ENCODE results near the gene DYNC2LI1.

DYNC2LI1 gene

DNA sequence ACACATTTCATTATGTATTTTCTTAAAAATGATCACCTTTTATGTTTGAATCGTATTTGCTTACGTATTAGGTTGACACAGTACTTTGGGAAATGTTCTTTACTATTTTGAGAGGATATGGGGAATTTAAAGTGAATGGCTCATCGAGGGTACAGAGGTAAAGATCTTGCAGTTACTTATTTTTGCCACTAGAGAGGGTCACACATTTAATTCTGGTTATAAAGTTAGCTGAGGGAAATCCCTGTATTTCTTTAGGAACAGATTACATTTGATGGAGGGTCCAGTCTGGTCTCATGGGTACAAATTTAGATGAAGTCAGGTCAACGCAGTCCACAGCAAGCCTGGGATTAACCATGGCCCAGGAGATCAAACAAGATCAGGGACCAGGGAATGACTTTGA lies 24.5 kb downstream of the DYNC2LI1 start:
- TF ChIP-seq, protein P1, sequence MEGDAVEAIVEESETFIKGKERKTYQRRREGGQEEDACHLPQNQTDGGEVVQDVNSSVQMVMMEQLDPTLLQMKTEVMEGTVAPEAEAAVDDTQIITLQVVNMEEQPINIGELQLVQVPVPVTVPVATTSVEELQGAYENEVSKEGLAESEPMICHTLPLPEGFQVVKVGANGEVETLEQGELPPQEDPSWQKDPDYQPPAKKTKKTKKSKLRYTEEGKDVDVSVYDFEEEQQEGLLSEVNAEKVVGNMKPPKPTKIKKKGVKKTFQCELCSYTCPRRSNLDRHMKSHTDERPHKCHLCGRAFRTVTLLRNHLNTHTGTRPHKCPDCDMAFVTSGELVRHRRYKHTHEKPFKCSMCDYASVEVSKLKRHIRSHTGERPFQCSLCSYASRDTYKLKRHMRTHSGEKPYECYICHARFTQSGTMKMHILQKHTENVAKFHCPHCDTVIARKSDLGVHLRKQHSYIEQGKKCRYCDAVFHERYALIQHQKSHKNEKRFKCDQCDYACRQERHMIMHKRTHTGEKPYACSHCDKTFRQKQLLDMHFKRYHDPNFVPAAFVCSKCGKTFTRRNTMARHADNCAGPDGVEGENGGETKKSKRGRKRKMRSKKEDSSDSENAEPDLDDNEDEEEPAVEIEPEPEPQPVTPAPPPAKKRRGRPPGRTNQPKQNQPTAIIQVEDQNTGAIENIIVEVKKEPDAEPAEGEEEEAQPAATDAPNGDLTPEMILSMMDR (IDR thresholded peaks at IDR 0.05; ENCODE audit: low read length): peak; percentile 55
- TF ChIP-seq EZH2 (IDR thresholded peaks at IDR 0.05; ENCODE audit: borderline replicate concordance, low read length): no peak
- Histone ChIP-seq H3F3A (ENCODE audit: insufficient read depth, low read length) (no peaks in the 10 kb centered on the region), H3K36me3 (ENCODE audit: insufficient read depth, low read length) (no peaks in the 10 kb centered on the region), H3K9me2 (ENCODE audit: low read depth, low read length) (no peaks in the 10 kb centered on the region), H3K4me3 (ENCODE audit: low read depth, low read length, poor library complexity, severe bottlenecking) (no peak overlapping the region), H3K4me1 (ENCODE audit: insufficient read depth, low read length, severe bottlenecking) (no peaks in the 10 kb centered on the region), H3K9me3 (ENCODE audit: low read length) (no peaks in the 10 kb centered on the region), H4K20me1 (ENCODE audit: insufficient read depth, low read length) (no peaks in the 10 kb centered on the region), H2AFZ (ENCODE audit: low read length) (no peak overlapping the region), H3K27ac (ENCODE audit: low read depth, low read length, poor library complexity, severe bottlenecking) (no peak overlapping the region), H3K9ac (ENCODE audit: low read length) (no peak overlapping the region), H3K27me3 (ENCODE audit: insufficient read depth, low read length) (no peaks in the 10 kb centered on the region), H3K4me2 (ENCODE audit: low read length) (no peak overlapping the region), H3K79me2 (ENCODE audit: insufficient read depth, low read length) (no peaks in the 10 kb centered on the region)

DNA sequence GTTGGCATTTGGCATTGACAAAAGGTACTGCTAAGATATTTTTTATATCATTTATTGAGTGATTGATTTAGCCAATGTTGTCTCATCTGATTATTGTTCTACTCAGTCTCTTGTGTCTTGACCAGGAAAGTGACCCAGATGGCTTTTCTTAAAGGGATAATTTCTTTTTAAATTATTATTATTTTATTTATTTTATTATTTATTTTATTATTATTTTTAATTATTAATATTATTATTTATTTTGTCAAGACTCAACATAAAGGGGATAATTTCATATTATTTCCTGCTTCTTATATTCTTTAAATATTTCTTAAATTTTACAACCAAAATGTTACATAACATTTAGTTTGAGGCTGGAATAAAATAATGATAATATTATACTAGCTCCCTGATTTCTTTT lies 27.1 kb downstream of the DYNC2LI1 start:
- no peaks in the 10 kb centered on the region for H3K9me2 ChIP-seq (ENCODE audit: low read depth, low read length)
- H3K4me3 ChIP-seq (ENCODE audit: low read depth, low read length, poor library complexity, severe bottlenecking): no peak overlapping the region
- H3K9me3 ChIP-seq (ENCODE audit: low read length): no peaks in the 10 kb centered on the region
- H3K4me1 ChIP-seq (ENCODE audit: insufficient read depth, low read length, severe bottlenecking): no peaks in the 10 kb centered on the region
- H3K79me2 ChIP-seq (ENCODE audit: insufficient read depth, low read length): no peaks in the 10 kb centered on the region
- no peak overlapping the region for H2AFZ ChIP-seq (ENCODE audit: low read length)
- TF ChIP-seq, protein P1 (IDR thresholded peaks at IDR 0.05; ENCODE audit: low read length): no peak
- no peak for TF ChIP-seq EZH2 (IDR thresholded peaks at IDR 0.05; ENCODE audit: borderline replicate concordance, low read length)
- no peaks in the 10 kb centered on the region for H3F3A ChIP-seq (ENCODE audit: insufficient read depth, low read length)
- H3K4me2 ChIP-seq (ENCODE audit: low read length): no peak overlapping the region
- no peak overlapping the region for H3K9ac ChIP-seq (ENCODE audit: low read length)
- H3K36me3 ChIP-seq (ENCODE audit: insufficient read depth, low read length): no peaks in the 10 kb centered on the region
- no peaks in the 10 kb centered on the region for H3K27me3 ChIP-seq (ENCODE audit: insufficient read depth, low read length)
- no peak overlapping the region for H3K27ac ChIP-seq (ENCODE audit: low read depth, low read length, poor library complexity, severe bottlenecking)
- no peaks in the 10 kb centered on the region for H4K20me1 ChIP-seq (ENCODE audit: insufficient read depth, low read length)

DNA sequence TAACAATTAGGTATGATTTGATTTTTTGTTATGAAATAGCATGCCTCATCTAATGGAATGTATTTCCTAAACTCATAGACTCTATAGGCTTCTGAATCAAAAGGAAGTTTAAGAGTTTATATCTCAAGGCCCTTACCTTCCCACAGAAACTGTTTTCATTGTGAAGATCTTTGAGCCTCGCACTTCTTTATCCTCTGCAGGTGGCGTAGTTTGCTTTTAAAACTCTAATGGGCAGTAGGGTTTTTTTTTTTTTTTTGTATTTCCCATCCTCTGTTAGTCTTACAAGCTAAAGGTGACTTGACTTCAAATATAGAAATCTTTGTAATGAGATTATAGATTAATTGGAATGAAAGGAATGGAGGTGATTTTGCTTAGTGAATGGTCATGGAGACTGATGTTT lies 28.3 kb downstream of the DYNC2LI1 start:
- Histone ChIP-seq H3K4me2 (ENCODE audit: low read length) (no peak overlapping the region), H4K20me1 (ENCODE audit: insufficient read depth, low read length) (no peaks in the 10 kb centered on the region), H3K4me1 (ENCODE audit: insufficient read depth, low read length, severe bottlenecking) (no peaks in the 10 kb centered on the region), H3K36me3 (ENCODE audit: insufficient read depth, low read length) (no peaks in the 10 kb centered on the region), H3K27me3 (ENCODE audit: insufficient read depth, low read length) (no peaks in the 10 kb centered on the region), H2AFZ (ENCODE audit: low read length) (no peak overlapping the region), H3K9me3 (ENCODE audit: low read length) (no peaks in the 10 kb centered on the region), H3K9ac (ENCODE audit: low read length) (no peak overlapping the region), H3K27ac (ENCODE audit: low read depth, low read length, poor library complexity, severe bottlenecking) (no peak overlapping the region), H3K79me2 (ENCODE audit: insufficient read depth, low read length) (no peaks in the 10 kb centered on the region), H3K4me3 (ENCODE audit: low read depth, low read length, poor library complexity, severe bottlenecking) (no peak overlapping the region), H3F3A (ENCODE audit: insufficient read depth, low read length) (no peaks in the 10 kb centered on the region), H3K9me2 (ENCODE audit: low read depth, low read length) (no peaks in the 10 kb centered on the region)
- TF ChIP-seq EZH2 (IDR thresholded peaks at IDR 0.05; ENCODE audit: borderline replicate concordance, low read length): no peak
- TF ChIP-seq, protein P1 (IDR thresholded peaks at IDR 0.05; ENCODE audit: low read length): no peak

Measured in OCI-LY1 (cell line).